ENCODE data around the gene MAP2K5.

DNA sequence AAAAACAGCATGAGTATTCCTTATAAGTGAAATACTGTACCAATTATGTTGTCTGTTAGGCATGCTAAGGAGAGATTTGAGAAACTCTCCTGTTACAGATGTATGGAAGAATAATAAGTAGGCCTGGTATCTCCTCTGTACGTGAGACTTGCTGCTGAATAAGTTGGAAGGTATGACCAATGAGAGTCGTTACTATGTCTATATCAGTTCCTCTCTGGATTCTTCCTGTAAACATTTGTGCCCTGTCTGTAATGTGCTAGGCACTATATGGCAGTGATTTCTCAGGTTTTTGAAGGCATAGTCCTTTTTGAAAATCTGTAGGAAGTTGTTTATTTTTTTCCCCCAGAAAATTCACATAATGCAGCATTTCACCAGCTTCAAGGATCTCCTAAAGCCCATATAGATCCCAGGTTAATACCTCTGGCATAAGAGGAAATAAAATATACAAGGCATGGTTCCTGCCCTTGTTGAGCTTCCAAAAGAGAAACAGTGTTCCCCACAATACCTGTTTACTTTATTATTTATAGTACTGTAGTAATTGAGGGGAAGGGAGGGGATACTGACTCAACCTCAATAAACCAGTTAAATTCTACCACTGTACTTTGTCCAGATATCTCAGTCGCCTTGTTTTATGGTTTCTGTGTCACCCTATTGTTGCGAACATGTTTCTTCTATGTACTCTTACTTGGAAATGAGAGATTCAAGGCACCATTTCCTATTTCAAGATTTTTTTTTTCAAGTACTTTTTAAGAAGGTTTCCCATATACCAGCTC, 28.6 kb downstream of the MAP2K5 start:
- TF ChIP-seq, protein P1, sequence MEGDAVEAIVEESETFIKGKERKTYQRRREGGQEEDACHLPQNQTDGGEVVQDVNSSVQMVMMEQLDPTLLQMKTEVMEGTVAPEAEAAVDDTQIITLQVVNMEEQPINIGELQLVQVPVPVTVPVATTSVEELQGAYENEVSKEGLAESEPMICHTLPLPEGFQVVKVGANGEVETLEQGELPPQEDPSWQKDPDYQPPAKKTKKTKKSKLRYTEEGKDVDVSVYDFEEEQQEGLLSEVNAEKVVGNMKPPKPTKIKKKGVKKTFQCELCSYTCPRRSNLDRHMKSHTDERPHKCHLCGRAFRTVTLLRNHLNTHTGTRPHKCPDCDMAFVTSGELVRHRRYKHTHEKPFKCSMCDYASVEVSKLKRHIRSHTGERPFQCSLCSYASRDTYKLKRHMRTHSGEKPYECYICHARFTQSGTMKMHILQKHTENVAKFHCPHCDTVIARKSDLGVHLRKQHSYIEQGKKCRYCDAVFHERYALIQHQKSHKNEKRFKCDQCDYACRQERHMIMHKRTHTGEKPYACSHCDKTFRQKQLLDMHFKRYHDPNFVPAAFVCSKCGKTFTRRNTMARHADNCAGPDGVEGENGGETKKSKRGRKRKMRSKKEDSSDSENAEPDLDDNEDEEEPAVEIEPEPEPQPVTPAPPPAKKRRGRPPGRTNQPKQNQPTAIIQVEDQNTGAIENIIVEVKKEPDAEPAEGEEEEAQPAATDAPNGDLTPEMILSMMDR (IDR thresholded peaks at IDR 0.05): no peak
- no peak for TF ChIP-seq POLR2A (IDR thresholded peaks at IDR 0.05)
